ENCODE results near the gene PRAMEF13. TPM values are rescaled to one million over a fixed set of nuclear protein-coding genes. Genes with fewer than 3 reads are reported as not detected.
"Not testable (repeated sequence)": the region's sequence is repeated elsewhere in the genome, so short reads cannot be mapped to it uniquely, and the experiment has no call there.

The PRAMEF13 gene
- total RNA-seq, 2 donors from 2014 or later, result not detected

DNA sequence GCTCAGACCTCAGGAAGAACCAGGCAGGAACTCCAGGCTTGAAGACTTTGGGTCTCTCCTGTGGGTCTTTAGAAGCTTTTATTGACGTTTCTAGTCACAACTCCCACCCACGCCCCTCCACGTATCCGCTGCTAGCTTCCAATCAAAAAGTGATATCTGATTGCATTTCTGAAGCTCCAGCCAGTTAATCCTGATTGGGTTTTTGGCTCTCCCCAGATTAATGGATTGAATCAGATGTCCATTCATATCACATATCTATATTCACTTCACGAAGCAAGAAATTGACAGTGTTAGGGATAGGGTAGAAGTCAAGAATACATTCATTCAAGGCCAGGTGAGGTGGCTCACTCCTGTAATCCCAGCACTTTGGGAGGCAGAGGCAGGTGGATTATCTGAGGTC, 45.3 kb downstream of the PRAMEF13 start, which contains the start of gene PRAMEF26:
Gene PRAMEF26, minus strand, starts transcription at position 101 of the 400 bp plus-strand sequence. CDS start 2,914 bp downstream, outside the sequence.
- DNase-seq (ENCODE audit: low spot score); H3K27ac ChIP-seq; H3K4me1 ChIP-seq (replicated peaks); H3K4me3 ChIP-seq; H3K36me3 ChIP-seq; H3K27me3 ChIP-seq (replicated peaks; ENCODE audit: insufficient read depth); H3K9me3 ChIP-seq; intact Hi-C loops (cut with DNase I): not testable (repeated sequence)
- no CpG with 5 or more reads among the region's 5 CpGs for WGBS

Other genes starting within 250 kb of the PRAMEF13 start
- not detected for gene PRAMEF27, start 144.8 kb downstream of the PRAMEF13 start, total RNA-seq
- not detected for gene HNRNPCL3, start 140.6 kb downstream of the PRAMEF13 start, total RNA-seq
- not detected for gene PRAMEF25, start 130.6 kb downstream of the PRAMEF13 start, total RNA-seq
- not detected for gene HNRNPCL2, start 84.6 kb downstream of the PRAMEF13 start, total RNA-seq
- not detected for gene PRAMEF26, start 45.4 kb downstream of the PRAMEF13 start, total RNA-seq
- not detected for gene HNRNPCL4, start 35.8 kb downstream of the PRAMEF13 start, total RNA-seq
- gene PRAMEF9, start 29.6 kb downstream of the PRAMEF13 start, total RNA-seq, result not detected
- not detected for gene PRAMEF18, start 24.7 kb upstream of the PRAMEF13 start, total RNA-seq
- gene PRAMEF5, start 52.8 kb upstream of the PRAMEF13 start, total RNA-seq, result not detected
- gene PRAMEF8, start 83.7 kb upstream of the PRAMEF13 start, total RNA-seq, result not detected
- gene PRAMEF33, start 102.1 kb upstream of the PRAMEF13 start, total RNA-seq, result not detected
- gene PRAMEF15, start 114.2 kb upstream of the PRAMEF13 start, total RNA-seq, result not detected
- not detected for gene PRAMEF14, start 145.7 kb upstream of the PRAMEF13 start, total RNA-seq
- gene PRAMEF19, start 170.5 kb upstream of the PRAMEF13 start, total RNA-seq, result not detected
- gene PRAMEF17, start 188.2 kb upstream of the PRAMEF13 start, total RNA-seq, result not detected
- gene PRAMEF20, start 209.0 kb upstream of the PRAMEF13 start, total RNA-seq, result not detected